Measurements from ENCODE around the gene KLHL22. TPM values are rescaled to one million over a fixed set of nuclear protein-coding genes. Genes with fewer than 3 reads are reported as not detected.

KLHL22 gene
- total and polyA plus RNA-seq, 2 of the 8 experiments (the other 6 are each of a cell fraction or from before 2014, with no cell fraction given) = 9.4 to 16.2 TPM

DNA sequence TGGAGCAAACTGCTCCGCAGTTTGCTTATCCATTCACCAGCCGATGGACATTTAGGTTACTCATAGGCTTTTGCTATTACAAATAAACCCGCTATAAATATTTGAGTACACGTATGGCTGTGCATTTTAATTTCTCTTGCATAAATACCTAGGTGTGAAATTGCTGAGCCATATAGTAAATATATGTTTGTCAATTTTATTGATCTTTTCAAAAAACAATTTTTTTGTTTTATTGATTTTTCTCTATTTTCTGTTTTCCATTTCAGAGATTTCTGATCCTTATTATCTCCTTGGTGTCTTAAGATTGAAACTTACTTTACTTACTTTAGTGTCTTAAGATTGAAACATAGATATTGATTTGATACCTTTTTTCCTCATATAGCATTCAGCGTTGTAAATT is 97.2 kb downstream of the KLHL22 start:
- H3K4me2 ChIP-seq (ENCODE audit: insufficient read depth in 1 of 2, low read depth in 2 of 2, low read length in 2 of 2) = no peak overlapping the region
- POLR2A ChIA-PET (ENCODE audit: partially characterized antibody) = no interaction called here
- TF ChIP-seq E2F6 (IDR thresholded peaks at IDR 0.05) (no peak), BRCA1 (IDR thresholded peaks at IDR 0.05; ENCODE audit: low read depth, low read length) (no peak), BCL11A (IDR thresholded peaks at IDR 0.05; ENCODE audit: low read depth in 2 of 2, low read length in 2 of 2) (no peak), TCF12 (IDR thresholded peaks at IDR 0.05; ENCODE audit: low read depth, low read length) (no peak), MAX (IDR thresholded peaks at IDR 0.05) (no peak), MAFK (IDR thresholded peaks at IDR 0.05; ENCODE audit: low read depth, low read length) (no peak), YY1 (IDR thresholded peaks at IDR 0.05; ENCODE audit: low read depth, low read length) (no peak), SP4 (IDR thresholded peaks at IDR 0.05; ENCODE audit: low read length) (no peak), PHF8 (conservative IDR thresholded peaks at IDR 0.05; ENCODE audit: low read depth, low read length) (no peak), CREB1 (IDR thresholded peaks at IDR 0.05) (no peak), HDAC6 (IDR thresholded peaks at IDR 0.05; ENCODE audit: low read depth, low read length) (no peak), ZNF274 (IDR thresholded peaks at IDR 0.05; ENCODE audit: borderline replicate concordance, extremely low read depth, low read length) (no peak), EZH2 (IDR thresholded peaks at IDR 0.05; ENCODE audit: low read depth, low read length, severe bottlenecking) (no peak)
- TF ChIP-seq, protein P1, sequence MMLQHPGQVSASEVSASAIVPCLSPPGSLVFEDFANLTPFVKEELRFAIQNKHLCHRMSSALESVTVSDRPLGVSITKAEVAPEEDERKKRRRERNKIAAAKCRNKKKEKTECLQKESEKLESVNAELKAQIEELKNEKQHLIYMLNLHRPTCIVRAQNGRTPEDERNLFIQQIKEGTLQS (IDR thresholded peaks at IDR 0.05; ENCODE audit: insufficient read depth, low read depth, low read length) = no peak

More for the DNA sequence above, 97.2 kb downstream of the KLHL22 start:
- Histone ChIP-seq H2BK20ac (ENCODE audit: low read length) (no peak overlapping the region), H2BK5ac (ENCODE audit: low read depth, low read length) (no peak overlapping the region), H3K27ac (ENCODE audit: low read depth, low read length) (no peak overlapping the region), H2AK5ac (ENCODE audit: low read depth, low read length) (no peak overlapping the region), H3K23me2 (ENCODE audit: low read depth, low read length) (peaks cover 5% of the 10 kb centered on the region; the same call in 1 of the 2 replicates), H3K9ac (replicated peaks in 1 of 4; ENCODE audit: extremely low read depth in 1 of 4, low read depth in 3 of 4, low read length in 3 of 4) (no peak overlapping the region), H4K5ac (ENCODE audit: insufficient read length, low read depth, low read length) (no peak overlapping the region), H2BK15ac (ENCODE audit: low read length) (no peak overlapping the region), H3K4ac (replicated peaks; ENCODE audit: insufficient read length, low read depth, low read length) (no peak overlapping the region), H3K56ac (replicated peaks; ENCODE audit: insufficient read length, low read depth, low read length) (no peak overlapping the region), H3K79me1 (ENCODE audit: low read depth, low read length) (peaks cover 15% of the 10 kb centered on the region), H3K36me3 (ENCODE audit: control insufficient read depth in 2 of 4, insufficient read depth in 4 of 4, low read length in 3 of 4) (peaks cover 0 to 2% (median 0%) of the 10 kb centered on the region in 4 experiments; a peak in 5 of 8 replicates), H3K79me2 (ENCODE audit: control insufficient read depth in 1 of 2, insufficient read depth in 2 of 2, low read length in 2 of 2) (peaks cover 4 to 50% of the 10 kb centered on the region in 2 experiments; a peak in 3 of 4 replicates), H3K23ac (ENCODE audit: insufficient read length) (no peak overlapping the region), H3K9me3 (ENCODE audit: insufficient read depth in 2 of 2, low read depth in 1 of 2, low read length in 1 of 2) (no peaks in the 10 kb centered on the region), H4K8ac (ENCODE audit: extremely low read depth, insufficient read depth, low read length) (no peak overlapping the region), H3K4me1 (replicated peaks in 1 of 4; ENCODE audit: control insufficient read depth in 3 of 4, insufficient read depth in 4 of 4, low read length in 3 of 4) (peaks cover 0 to 9% (median 7%) of the 10 kb centered on the region in 4 experiments; a peak in 5 of 7 replicates), H3K18ac (ENCODE audit: extremely low read depth, low read length) (no peak overlapping the region), H2BK12ac (ENCODE audit: low read depth, low read length) (no peak overlapping the region), H2BK120ac (replicated peaks; ENCODE audit: low read depth, low read length) (no peak overlapping the region), H4K91ac (replicated peaks; ENCODE audit: insufficient read length, low read length) (no peak overlapping the region), H3K4me3 (ENCODE audit: extremely low read depth in 1 of 4, insufficient read depth in 2 of 4, low read depth in 3 of 4, low read length in 4 of 4) (no peak overlapping the region), H4K20me1 (replicated peaks in 1 of 2; ENCODE audit: control insufficient read depth in 1 of 2, insufficient read depth in 2 of 2, low read length in 2 of 2) (peaks cover 2 to 21% of the 10 kb centered on the region in 2 experiments), H3K27me3 (replicated peaks in 1 of 4; ENCODE audit: control insufficient read depth in 3 of 4, extremely low read depth in 1 of 4, insufficient read depth in 3 of 4, low read length in 3 of 4) (no peaks in the 10 kb centered on the region), H2AFZ (ENCODE audit: low read length) (no peak overlapping the region), H3K14ac (ENCODE audit: insufficient read length) (no peak overlapping the region)
- 87% methylated on average over 5 of the region's 5 CpGs; no CpG with 5 or more reads in 1 of the 2 experiments for WGBS, 2 experiments (ENCODE audit: extremely low coverage in 1 of 2, insufficient coverage in 1 of 2, insufficient read length in 1 of 2, insufficient replicate concordance in 2 of 2, low coverage in 1 of 2, low lambda C conversion rate in 2 of 2, missing lambda C conversion rate in 1 of 2)
- no peak for FAIRE-seq
- CTCF ChIA-PET (ENCODE audit: partially characterized antibody) = interaction anchor here (1.1 to 1.7 kb wide), 2 partner anchors 18 to 19 kb away, joined by 3 to 4 read pairs; no protein-coding TSS in a partner anchor
- no peak for DNase-seq (ENCODE audit: low read depth in 1 of 2, low spot score in 2 of 2)

Measured in H1 (cell line).